Transverse colon (tissue), 4 donors: ENCODE results near the gene TRIM69. TPM values are rescaled to one million over a fixed set of nuclear protein-coding genes. Genes with fewer than 3 reads are reported as not detected.
A peak's percentile ranks its signal among the peaks of the same experiment; 100 is the strongest.
"Not testable (repeated sequence)": the region's sequence is repeated elsewhere in the genome, so short reads cannot be mapped to it uniquely, and the experiment has no call there.

Experiments
- DNase-seq: peaks from one replicate; pipeline ENCODE4 v3.0.0-alpha.2; 2019
- H3K27ac ChIP-seq, 4 donors: fragments of 200-600 bp; sonication (generic); 2 replicates each; pipeline ENCODE4 v1.5.1; 2016 to 2018; ENCODE audit warnings: inconsistent platforms in 4 of 4
- H3K27me3 ChIP-seq: fragments of 200-600 bp; sonication (generic); 2 replicates; pipeline ENCODE4 v1.5.1; 2017; ENCODE audit warnings: inconsistent platforms
- H3K36me3 ChIP-seq, 4 donors: fragments of 200-600 bp; sonication (generic); 2 replicates each; pipeline ENCODE4 v1.5.1; 2017 to 2019; ENCODE audit warnings: inconsistent platforms in 4 of 4
- H3K4me1 ChIP-seq, 4 donors: fragments of 200-600 bp; sonication (generic); 2 replicates each; pipeline ENCODE4 v1.5.1; 2017 to 2020; ENCODE audit warnings: inconsistent platforms in 4 of 4
- H3K4me3 ChIP-seq, 4 donors: fragments of 200-600 bp; sonication (generic); 1 replicate in 1 of 4; 2 replicates in 3 of 4; pipeline versions ENCODE4 v1.5.1 to v1.6.1; 2017 to 2019; ENCODE audit warnings: inconsistent platforms in 4 of 4
- H3K9me3 ChIP-seq, 2 donors: fragments of 200-600 bp; sonication (generic); 2 replicates each; pipeline ENCODE4 v1.5.1; 2017 to 2019; ENCODE audit warnings: inconsistent platforms in 2 of 2
- EP300 ChIP-seq: sonication (generic); formaldehyde crosslinking; IDR thresholded peaks from one replicate; pipeline ENCODE4 v1.6.1; 2017; ENCODE audit warnings: antibody characterized with exemption, low read depth
- POLR2A ChIP-seq: fragments of 450-650 bp; IDR thresholded peaks from one replicate; pipeline ENCODE4 v1.6.1; 2016; ENCODE audit warnings: antibody characterized with exemption, mild to moderate bottlenecking, moderate library complexity
- POLR2AphosphoS5 ChIP-seq, 3 donors: sonication (generic); formaldehyde crosslinking; IDR thresholded peaks; one replicate each; pipeline ENCODE4 v1.6.1; 2016; ENCODE audit warnings: antibody characterized with exemption in 3 of 3
- WGBS, 2 donors: methylation state at CpG; one replicate each; pipeline ENCODE4 v1.1.5; 2018; ENCODE audit warnings: low coverage in 1 of 2; 5-methylcytosine and 5-hydroxymethylcytosine counted together
- in situ Hi-C, 4 donors: fragments of 200-750 bp; cut with MboI; loops; one replicate each; pipeline versions ENCODE4 v1.15.0 to v1.15.1; 2017; ENCODE audit warnings: low sequenced_read_pairs in 3 of 4, low pct_ligation_motif_present in 1 of 4, low pct_unique_long_range_greater_than_20kb in 1 of 4
- intact Hi-C: fragments of 100-400 bp; cut with DNase I; formaldehyde crosslinking; loops from one replicate; pipeline ENCODE4 v1.15.1; 2023; ENCODE audit warnings: low total_unique reads
- total RNA-seq, 4 donors: library from RNA; depleted of rRNA; stranded (reverse); fragments of >200 nt; gene quantifications; one replicate each; pipeline ENCODE4 v1.1.0, GENCODE V29; 2016
- TF ChIP-seq, protein P1 (sequence below), 5 experiments: fragments of 200-600 bp in 3 of 5; fragments of 450-650 bp in 2 of 5; sonication (generic) in 3 of 5; IDR thresholded peaks; 1 replicate in 2 of 5; 2 replicates in 3 of 5; pipeline ENCODE4 v1.5.1; 2016 to 2017; ENCODE audit warnings: antibody characterized with exemption in 5 of 5, inconsistent platforms in 3 of 5, mild to moderate bottlenecking in 2 of 5, moderate library complexity in 1 of 5

TRIM69 gene, protein sequence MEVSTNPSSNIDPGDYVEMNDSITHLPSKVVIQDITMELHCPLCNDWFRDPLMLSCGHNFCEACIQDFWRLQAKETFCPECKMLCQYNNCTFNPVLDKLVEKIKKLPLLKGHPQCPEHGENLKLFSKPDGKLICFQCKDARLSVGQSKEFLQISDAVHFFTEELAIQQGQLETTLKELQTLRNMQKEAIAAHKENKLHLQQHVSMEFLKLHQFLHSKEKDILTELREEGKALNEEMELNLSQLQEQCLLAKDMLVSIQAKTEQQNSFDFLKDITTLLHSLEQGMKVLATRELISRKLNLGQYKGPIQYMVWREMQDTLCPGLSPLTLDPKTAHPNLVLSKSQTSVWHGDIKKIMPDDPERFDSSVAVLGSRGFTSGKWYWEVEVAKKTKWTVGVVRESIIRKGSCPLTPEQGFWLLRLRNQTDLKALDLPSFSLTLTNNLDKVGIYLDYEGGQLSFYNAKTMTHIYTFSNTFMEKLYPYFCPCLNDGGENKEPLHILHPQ
- total RNA-seq: 10 to 100 TPM in 3 of 4 donors, 1 to 10 TPM in 1; 5.6 to 17.3 (median 13.7) TPM

DNA sequence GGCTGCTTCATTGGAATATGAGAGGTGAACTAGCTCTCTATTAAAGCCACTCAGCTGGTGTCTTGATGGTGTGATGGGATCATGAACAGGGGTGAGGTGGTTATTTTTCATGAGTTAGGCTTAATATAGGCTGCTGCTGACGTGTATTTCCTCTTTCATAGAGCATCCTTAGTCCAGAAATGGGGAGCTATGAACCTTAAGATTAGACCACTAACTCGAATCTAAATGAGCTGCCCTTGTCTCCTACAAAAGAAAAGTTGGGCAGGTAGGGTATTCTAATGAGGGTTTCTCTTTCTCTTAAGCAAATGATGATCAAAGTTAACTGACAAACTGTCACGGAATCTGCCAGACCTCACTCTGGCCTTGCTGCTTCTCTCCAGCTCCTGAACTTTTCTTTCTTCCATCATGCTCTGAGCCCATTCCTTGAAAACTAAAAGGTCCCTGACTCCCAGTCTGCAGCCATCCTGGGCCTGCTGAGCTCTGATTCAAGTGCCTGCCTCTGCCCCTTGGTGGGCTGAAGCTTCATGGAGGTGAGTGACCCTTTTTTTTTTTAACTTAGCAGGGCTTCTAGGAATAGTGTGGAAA is at the start of gene TRIM69:
Gene TRIM69 (plus strand): TSS at position 348 of the 585 bp plus-strand sequence. CDS start 177 bp downstream, at position 525.
- in situ Hi-C loops (loop anchor here (5.0 to 10.0 kb wide), 3 partner anchors 71 to 141 kb away; partner anchors contain the start of gene SPG11 (in 4 of the 4)), intact Hi-C loops (no loop called here)
- peaks cover 0 to 22% (median 2%) of the 10 kb centered on the region in 4 donors for H3K4me1 ChIP-seq
- H3K36me3 ChIP-seq: no peaks in the 10 kb centered on the region
- TF ChIP-seq EP300 (no peak), POLR2A (no peak), POLR2AphosphoS5 (IDR thresholded peaks at IDR 0.05) (no peak)
- TF ChIP-seq, protein P1, sequence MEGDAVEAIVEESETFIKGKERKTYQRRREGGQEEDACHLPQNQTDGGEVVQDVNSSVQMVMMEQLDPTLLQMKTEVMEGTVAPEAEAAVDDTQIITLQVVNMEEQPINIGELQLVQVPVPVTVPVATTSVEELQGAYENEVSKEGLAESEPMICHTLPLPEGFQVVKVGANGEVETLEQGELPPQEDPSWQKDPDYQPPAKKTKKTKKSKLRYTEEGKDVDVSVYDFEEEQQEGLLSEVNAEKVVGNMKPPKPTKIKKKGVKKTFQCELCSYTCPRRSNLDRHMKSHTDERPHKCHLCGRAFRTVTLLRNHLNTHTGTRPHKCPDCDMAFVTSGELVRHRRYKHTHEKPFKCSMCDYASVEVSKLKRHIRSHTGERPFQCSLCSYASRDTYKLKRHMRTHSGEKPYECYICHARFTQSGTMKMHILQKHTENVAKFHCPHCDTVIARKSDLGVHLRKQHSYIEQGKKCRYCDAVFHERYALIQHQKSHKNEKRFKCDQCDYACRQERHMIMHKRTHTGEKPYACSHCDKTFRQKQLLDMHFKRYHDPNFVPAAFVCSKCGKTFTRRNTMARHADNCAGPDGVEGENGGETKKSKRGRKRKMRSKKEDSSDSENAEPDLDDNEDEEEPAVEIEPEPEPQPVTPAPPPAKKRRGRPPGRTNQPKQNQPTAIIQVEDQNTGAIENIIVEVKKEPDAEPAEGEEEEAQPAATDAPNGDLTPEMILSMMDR (IDR thresholded peaks at IDR 0.05): no peak
- H3K4me3 ChIP-seq: peak within 1 kb of the TSS in 1 of 4 donors; percentile 2
- 58 to 67% methylated on average over 2 to 3 of the region's 3 CpGs for WGBS, 2 donors
- no peaks in the 10 kb centered on the region for H3K27me3 ChIP-seq
- H3K27ac ChIP-seq: peak within 1 kb of the TSS; percentile 54 to 75 (median 71)
- H3K9me3 ChIP-seq: no peaks in the 10 kb centered on the region
- DNase-seq: no peak

DNA sequence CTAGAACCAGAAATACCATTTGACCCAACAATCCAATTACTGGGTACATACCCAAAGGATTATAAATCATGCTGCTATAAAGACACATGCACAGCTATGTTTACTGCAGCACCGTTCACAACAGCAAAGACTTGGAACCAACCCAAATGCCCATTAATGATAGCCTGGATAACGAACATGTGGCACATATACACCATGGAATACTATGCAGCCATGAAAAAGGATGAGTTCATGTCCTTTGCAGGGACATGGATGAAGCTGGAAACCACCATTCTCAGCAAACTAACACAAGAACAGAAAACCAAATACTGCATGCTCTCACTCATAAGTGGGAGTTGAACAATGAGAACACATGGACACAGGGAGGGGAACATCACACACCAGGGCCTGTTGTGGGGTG is 47.0 kb upstream of the TRIM69 start:
- intact Hi-C loops, DNase-seq, H3K27ac ChIP-seq, H3K9me3 ChIP-seq, in situ Hi-C loops, H3K4me1 ChIP-seq, H3K27me3 ChIP-seq, H3K36me3 ChIP-seq, H3K4me3 ChIP-seq: not testable (repeated sequence)
- 55 to 76% methylated on average over 2 of the region's 2 CpGs for WGBS, 2 donors

DNA sequence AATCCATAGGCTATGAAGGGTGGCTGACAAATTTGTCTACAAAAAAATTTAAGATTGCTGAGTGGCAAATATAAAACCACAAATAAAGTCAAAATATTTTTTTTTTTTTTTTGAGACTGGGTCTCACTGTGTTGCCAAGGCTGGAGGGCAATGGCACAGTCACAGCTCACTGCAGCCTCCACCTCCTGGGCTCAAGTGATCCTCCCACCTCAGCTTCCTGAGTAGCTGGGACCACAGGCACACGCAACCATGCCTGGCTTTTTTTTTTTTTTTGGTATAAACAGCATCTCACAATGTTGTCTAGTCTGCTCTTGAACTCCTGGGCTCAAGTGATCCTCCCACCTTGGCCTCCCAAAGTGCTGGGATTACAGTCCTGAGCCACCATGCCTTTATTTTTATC is 46.1 kb upstream of the TRIM69 start:
- intact Hi-C loops, H3K27me3 ChIP-seq, H3K4me1 ChIP-seq, in situ Hi-C loops, H3K4me3 ChIP-seq, DNase-seq, H3K36me3 ChIP-seq, H3K9me3 ChIP-seq, H3K27ac ChIP-seq: not testable (repeated sequence)
- WGBS, 2 donors: 52% methylated on average over 1 of the region's 1 CpG; no CpG with 5 or more reads in 1 of the 2 donors

DNA sequence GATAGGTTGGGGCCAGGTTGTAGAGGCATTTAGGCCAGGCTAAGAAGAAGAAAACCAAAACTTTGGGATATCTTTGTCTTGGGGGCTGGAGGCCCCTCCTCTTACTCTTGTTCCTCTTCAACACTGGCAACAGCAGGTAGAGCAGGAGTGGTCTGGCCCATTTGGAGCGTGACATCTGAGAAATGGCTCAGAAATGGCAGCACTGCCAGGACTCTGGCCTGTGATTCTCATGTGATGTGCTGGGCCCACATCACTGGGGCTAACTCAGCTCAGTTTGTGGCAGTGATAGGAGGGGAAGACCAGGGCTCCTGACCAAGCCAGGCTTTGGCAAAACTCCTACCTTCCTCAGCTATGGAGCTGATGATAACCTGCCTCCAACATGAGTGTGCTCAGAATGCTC is 43.7 kb upstream of the TRIM69 start:
- Histone ChIP-seq H3K27me3 (no peaks in the 10 kb centered on the region), H3K4me1 (no peaks in the 10 kb centered on the region), H3K36me3 (no peaks in the 10 kb centered on the region), H3K9me3 (peaks cover 0 to 3% of the 10 kb centered on the region in 2 donors), H3K4me3 (no peak overlapping the region), H3K27ac (no peak overlapping the region)
- intact Hi-C loops (no loop called here), in situ Hi-C loops (no loop called here)
- WGBS, 2 donors: 94% methylated on average over 1 of the region's 1 CpG; no CpG with 5 or more reads in 1 of the 2 donors
- TF ChIP-seq POLR2A: no peak
- TF ChIP-seq POLR2AphosphoS5 (IDR thresholded peaks at IDR 0.05): no peak
- TF ChIP-seq, protein P1 (IDR thresholded peaks at IDR 0.05): no peak
- no peak for TF ChIP-seq EP300
- no peak for DNase-seq

DNA sequence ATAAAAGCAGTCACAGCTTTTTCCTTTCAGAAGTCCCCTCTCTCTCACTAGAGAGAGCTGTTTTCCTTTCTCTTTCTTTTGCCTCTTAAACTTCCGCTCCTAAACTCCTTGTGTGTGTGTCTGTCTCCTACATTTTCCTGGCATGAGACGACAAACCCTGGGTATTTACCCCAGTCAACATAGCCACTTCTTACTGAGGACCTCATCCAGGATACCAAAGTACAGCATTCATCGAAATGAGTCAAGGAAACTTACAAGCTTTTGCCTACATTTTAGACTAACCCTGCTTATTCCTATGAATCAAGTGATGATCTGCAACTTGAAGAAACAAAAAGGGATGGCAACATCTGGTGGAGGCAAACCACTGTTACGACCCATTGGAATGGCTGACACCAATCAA is 41.9 kb upstream of the TRIM69 start:
- no peaks in the 10 kb centered on the region for H3K36me3 ChIP-seq
- no peaks in the 10 kb centered on the region for H3K4me1 ChIP-seq
- in situ Hi-C loops: no loop called here
- TF ChIP-seq, protein P1 (IDR thresholded peaks at IDR 0.05): no peak
- TF ChIP-seq POLR2A (no peak), POLR2AphosphoS5 (IDR thresholded peaks at IDR 0.05) (no peak), EP300 (no peak)
- intact Hi-C loops: no loop called here
- no peak overlapping the region for H3K27ac ChIP-seq
- DNase-seq: no peak
- no peaks in the 10 kb centered on the region for H3K27me3 ChIP-seq
- no peak overlapping the region for H3K4me3 ChIP-seq
- H3K9me3 ChIP-seq: no peaks in the 10 kb centered on the region
- 80 to 88% methylated on average over 3 to 4 of the region's 4 CpGs for WGBS, 2 donors
